Mammary epithelial cell (primary cell): Measurements from ENCODE around the gene CAPN8.

Source experiments
- EZH2 ChIP-seq: IDR thresholded peaks from 2 replicates; pipeline ENCODE4 v1.6.1; 2012; ENCODE audit warnings: low read length, inconsistent platforms, borderline replicate concordance
- TF ChIP-seq, protein P1 (sequence below), 2 donors: IDR thresholded peaks in 1 of 2; conservative IDR thresholded peaks in 1 of 2; 2 replicates each; pipeline ENCODE4 v1.5.1; 2011 to 2012; ENCODE audit warnings: inconsistent platforms in 2 of 2, low read length in 2 of 2, mild to moderate bottlenecking in 2 of 2, control low read depth in 1 of 2, low read depth in 1 of 2; ENCODE audit not compliant: insufficient read depth in 1 of 2; ENCODE audit errors: extremely low read depth in 1 of 2

DNA sequence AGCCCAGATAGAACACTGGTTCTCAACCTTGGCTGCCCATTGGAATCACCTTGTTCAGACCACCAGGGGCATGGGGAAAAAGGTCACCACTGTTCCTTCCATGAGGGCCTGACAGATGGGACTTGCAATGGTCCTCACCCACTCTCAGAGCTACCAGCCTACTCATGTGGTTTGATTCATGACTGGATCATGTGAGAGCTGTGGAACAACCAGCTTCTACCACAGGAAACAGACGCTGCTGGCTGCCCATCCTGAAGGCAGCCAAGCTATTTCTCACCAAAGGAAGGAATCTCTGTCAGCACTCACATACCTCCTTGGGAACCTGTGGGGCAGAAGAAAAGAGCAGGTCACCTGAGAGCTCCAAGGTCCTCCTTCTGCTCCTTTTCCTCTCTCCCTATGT lies 53.6 kb downstream of the CAPN8 start:
- TF ChIP-seq, protein P1, sequence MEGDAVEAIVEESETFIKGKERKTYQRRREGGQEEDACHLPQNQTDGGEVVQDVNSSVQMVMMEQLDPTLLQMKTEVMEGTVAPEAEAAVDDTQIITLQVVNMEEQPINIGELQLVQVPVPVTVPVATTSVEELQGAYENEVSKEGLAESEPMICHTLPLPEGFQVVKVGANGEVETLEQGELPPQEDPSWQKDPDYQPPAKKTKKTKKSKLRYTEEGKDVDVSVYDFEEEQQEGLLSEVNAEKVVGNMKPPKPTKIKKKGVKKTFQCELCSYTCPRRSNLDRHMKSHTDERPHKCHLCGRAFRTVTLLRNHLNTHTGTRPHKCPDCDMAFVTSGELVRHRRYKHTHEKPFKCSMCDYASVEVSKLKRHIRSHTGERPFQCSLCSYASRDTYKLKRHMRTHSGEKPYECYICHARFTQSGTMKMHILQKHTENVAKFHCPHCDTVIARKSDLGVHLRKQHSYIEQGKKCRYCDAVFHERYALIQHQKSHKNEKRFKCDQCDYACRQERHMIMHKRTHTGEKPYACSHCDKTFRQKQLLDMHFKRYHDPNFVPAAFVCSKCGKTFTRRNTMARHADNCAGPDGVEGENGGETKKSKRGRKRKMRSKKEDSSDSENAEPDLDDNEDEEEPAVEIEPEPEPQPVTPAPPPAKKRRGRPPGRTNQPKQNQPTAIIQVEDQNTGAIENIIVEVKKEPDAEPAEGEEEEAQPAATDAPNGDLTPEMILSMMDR (conservative IDR thresholded peaks at IDR 0.05 in 1 of 2, IDR thresholded peaks at IDR 0.05 in 1 of 2; ENCODE audit: extremely low read depth in 1 of 2, insufficient read depth in 1 of 2, low read depth in 1 of 2, low read length in 2 of 2): no peak
- no peak for TF ChIP-seq EZH2
